Activated CD8-positive, alpha-beta memory T cell treated with anti-CD3 and anti-CD28 coated beads, Interleukin-2, amount 50 U/mL, for 1 hour (primary cell): Measurements from ENCODE around the gene ARHGEF28.

Source experiments
- DNase-seq: peaks from one replicate; pipeline ENCODE4 v3.0.0-alpha.2; 2020; ENCODE audit errors: extremely low read depth

ARHGEF28 gene

GRCh38 chr5:73962801-73963425 is 336.9 kb downstream of the ARHGEF28 start:
- DNase-seq = no peak

- DNase-seq = no peak
Measured at GRCh38 chr5:73964352-73964865, 338.4 kb downstream of the ARHGEF28 start.

DNA sequence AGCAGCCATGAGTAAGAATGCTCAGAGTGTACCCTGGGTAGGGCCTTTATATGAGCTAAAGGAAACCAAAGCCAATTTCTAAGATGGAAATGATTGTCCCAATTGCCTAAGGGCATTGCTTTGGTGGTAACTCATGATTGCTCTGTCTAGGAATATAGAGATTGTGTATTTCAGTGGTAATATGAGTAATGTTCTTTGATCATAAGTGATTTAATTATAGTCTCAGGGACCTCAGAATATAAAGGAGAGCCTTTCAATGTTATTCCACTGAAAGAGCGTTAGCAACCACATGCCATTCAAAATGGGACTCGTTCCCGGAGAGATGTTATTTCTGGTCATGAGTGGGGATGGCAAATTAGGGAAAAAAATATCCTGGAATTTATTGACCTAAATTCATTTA is 340.5 kb downstream of the ARHGEF28 start:
- no peak for DNase-seq

- no peak for DNase-seq
Measured at GRCh38 chr5:73967347-73967746, 341.4 kb downstream of the ARHGEF28 start.

DNA sequence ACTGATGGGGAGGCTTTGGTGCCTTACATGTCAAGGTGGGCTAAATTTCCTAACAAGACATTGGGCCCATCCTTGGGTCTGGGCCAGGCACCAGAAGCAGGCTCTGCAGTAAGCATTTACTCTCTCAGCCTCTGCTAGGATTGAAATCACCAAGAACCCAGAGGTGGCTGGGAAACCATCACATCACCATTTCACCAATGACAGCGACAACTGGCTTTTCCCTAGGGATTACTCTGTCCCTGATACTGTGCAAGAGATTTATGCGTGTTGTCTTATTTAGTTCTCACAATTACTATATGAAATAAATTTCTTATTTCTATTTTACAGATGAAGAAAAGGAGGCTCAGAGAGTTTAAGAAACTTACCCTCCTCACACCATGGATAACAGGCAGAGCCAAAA is 342.2 kb downstream of the ARHGEF28 start:
- no peak for DNase-seq

DNA sequence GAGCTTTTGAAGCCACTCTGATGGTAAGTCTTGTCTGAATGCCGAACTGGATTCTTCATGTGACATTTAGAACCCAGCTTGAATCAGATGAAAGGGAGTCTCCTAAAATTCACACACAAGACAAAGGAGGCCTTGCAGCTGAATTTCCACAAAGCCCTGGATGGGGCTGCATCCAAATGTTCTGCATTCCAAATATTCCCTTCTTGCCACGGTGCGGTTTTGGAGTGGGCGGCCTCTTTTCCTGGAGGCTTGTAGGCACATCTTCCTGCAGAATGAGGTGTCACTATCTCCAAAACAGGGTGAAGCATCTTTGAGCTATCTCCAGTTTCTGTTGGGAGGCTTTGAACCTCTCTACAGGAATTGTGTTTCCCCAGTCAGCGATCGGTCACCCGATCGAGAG is 342.7 kb downstream of the ARHGEF28 start:
- DNase-seq = no peak

- no peak for DNase-seq
Measured at GRCh38 chr5:73969195-73970036, 343.4 kb downstream of the ARHGEF28 start.

GRCh38 chr5:73971326-73971725 is 345.3 kb downstream of the ARHGEF28 start:
- DNase-seq = no peak

DNA sequence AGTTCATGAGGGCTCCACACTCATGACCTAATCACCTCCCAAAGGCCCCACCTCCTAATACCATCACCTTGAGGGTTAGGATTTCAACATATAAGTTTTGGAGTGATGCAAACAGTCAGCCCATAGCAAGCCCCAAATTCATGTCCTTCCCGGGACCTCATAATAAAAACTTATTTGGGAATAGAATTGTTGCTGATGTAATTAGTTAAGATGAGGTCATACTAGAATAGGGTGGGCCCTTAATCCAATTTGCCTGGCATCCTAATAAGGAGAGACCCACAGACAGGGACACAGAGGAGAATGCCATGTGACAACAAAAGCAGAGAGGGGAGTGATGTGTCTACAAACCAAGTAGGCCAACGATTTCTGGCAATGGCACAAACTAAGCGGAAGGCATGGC is 347.1 kb downstream of the ARHGEF28 start:
- DNase-seq = no peak

DNA sequence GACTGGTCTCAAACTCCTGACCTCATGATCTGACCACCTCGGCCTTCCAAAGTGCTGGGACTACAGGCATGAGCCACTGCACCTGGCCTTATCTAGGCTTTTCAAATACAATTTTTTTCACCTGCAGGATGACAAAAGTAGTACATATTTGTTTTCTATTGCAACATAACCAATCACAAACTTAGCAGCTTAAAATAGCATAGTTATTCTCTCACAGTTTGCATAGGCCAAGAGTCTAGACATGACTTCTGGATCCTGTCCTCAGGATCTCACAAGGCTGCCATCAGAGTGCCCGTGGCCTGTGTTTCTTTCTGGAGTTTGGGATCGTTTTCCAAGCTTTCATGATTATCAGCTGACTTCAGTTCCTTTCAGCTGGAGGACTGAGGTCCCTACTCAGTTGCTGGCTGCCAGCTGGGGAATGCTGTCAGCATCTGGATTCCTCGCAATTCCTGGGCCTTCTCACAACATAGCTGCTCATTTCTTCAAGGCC is 348.9 kb downstream of the ARHGEF28 start:
- no peak for DNase-seq

DNA sequence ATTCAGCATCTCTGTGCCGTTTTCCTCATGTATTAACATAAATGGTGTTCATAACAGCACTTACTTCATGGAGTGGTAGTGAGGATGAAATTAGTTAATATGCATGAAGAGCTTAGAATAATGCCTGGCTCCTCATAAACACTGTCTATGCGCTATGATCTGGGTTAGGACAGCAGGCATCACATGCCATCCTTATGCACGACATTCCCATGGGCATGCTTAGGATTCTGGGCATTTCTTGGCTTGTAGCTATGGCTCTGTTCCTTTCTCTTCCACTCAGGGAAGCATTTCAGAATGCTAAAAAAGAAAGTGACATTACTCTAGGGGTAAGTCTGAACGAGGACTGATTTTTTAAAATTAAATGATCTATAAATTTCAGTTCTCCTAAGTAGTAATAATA is 349.8 kb downstream of the ARHGEF28 start:
- no peak for DNase-seq

GRCh38 chr5:73977146-73977545 is 351.1 kb downstream of the ARHGEF28 start:
- DNase-seq = no peak

- DNase-seq = no peak
Measured at GRCh38 chr5:73979321-73979720, 353.3 kb downstream of the ARHGEF28 start.

- DNase-seq = no peak
Measured at GRCh38 chr5:73981704-73982103, 355.7 kb downstream of the ARHGEF28 start.

DNA sequence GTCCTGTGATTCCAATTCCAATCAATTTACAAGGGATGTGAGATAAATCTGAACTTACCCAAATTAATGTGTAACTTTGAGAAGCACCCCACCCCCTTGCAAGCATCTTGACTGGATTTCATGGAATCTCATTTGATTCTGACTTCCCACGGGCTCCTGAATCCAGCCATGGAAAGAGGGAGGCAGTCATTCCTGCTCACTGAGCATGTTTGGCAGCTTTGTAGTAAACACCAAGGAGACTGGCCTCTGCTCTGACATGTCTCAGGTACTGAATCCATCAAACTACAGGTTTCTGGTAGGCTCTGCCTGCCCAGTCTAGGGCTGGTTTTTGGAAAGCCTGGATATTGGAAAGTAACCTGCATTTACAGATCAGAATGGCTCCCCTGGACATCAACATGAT is 357.6 kb downstream of the ARHGEF28 start:
- DNase-seq = no peak

GRCh38 chr5:73985145-73985544 is 359.1 kb downstream of the ARHGEF28 start:
- no peak for DNase-seq

DNA sequence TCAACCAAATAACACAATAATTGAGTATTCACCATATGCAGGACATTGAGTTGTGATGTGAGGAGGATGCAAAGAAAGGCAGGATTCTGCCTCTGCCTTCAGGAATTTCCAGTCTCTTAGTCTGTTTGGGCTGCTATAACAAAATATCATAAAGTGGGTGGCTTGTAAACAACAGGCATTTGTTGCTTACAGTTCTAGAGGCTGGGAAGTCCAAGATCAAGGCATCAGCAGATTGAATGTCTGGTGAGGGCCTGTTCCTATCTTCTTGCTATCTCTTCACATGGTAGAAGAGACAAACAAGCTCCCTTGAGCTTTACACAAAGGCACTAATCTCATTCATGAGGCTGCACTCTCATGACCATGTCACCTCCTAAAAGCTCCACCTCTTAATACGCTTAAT is 360.7 kb downstream of the ARHGEF28 start:
- no peak for DNase-seq

GRCh38 chr5:73987915-73988314 is 361.9 kb downstream of the ARHGEF28 start:
- DNase-seq = no peak

- DNase-seq = no peak
Measured at GRCh38 chr5:73989956-73990355, 364.0 kb downstream of the ARHGEF28 start.
